HepG2 (cell line): Measurements from ENCODE around the gene TBC1D14. TPM values are rescaled to one million over a fixed set of nuclear protein-coding genes. Genes with fewer than 3 reads are reported as not detected.

Experiments
- ATAC-seq: fragments of 200-7000 bp; cut with Tn5 transposase; 3 replicates; pipeline ENCODE4 v1.9.1; 2020; ENCODE audit warnings: mild to moderate bottlenecking, moderate library complexity
- BruUV-seq: library from RNA; stranded (reverse); fragments of 400-500 nt; replicated peaks from 2 replicates; lab custom pipeline; 2021; lab: Mats Ljungman, UMichigan
- CTCF ChIA-PET: fragments of 300-600 bp; formaldehyde crosslinking; extraction: SDS; loops from one replicate; lab custom pipeline; 2021; ENCODE audit warnings: low total read pairs, inconsistent platforms, low intra/inter-chr PET ratio; lab: Yijun Ruan, JAX
- POLR2A ChIA-PET: fragments of 350-600 bp; sonication (Branson Sonifier 250); formaldehyde crosslinking; loops from one replicate; lab custom pipeline; 2020; ENCODE audit warnings: antibody characterized with exemption, inconsistent platforms; lab: Yijun Ruan, JAX
- DNase-seq: peaks from one replicate; pipeline ENCODE4 v3.0.0-alpha.2; 2015; ENCODE audit warnings: low spot score
- FAIRE-seq: peaks from 3 replicates; lab custom pipeline; 2011; peaks lifted over from hg19 to GRCh38; lab: Jason Lieb, UNC
- H2AFZ ChIP-seq: one replicate; pipeline ENCODE4 v1.6.1; 2011; ENCODE audit warnings: low read length, inconsistent platforms
- H3K27ac ChIP-seq: fragments of 300-600 bp; 3 replicates; pipeline ENCODE4 v1.8.0; 2011; ENCODE audit warnings: mixed run types, mild to moderate bottlenecking, mixed read lengths, low read length, inconsistent platforms; ENCODE audit not compliant: insufficient read depth; ENCODE audit errors: extremely low read length
- H3K27me3 ChIP-seq, 2 experiments: fragments of 200-600 bp in 1 of 2; 2 replicates in 1 of 2; 3 replicates in 1 of 2; pipeline versions ENCODE4 v1.6.0 to v1.8.0; 2011; ENCODE audit warnings: low read length in 2 of 2, mild to moderate bottlenecking in 2 of 2, moderate library complexity in 2 of 2, inconsistent platforms in 1 of 2; ENCODE audit not compliant: insufficient read depth in 2 of 2, control insufficient read depth in 1 of 2
- H3K36me3 ChIP-seq, 2 experiments: fragments of 200-600 bp in 1 of 2; replicated peaks in 1 of 2; 2 replicates in 1 of 2; 3 replicates in 1 of 2; pipeline versions ENCODE4 v1.5.1 to v1.8.0; 2011; ENCODE audit warnings: low read length in 2 of 2, inconsistent platforms in 1 of 2; ENCODE audit not compliant: insufficient read depth in 2 of 2, control insufficient read depth in 1 of 2
- H3K4me1 ChIP-seq: 2 replicates; pipeline ENCODE4 v1.5.1; 2012; ENCODE audit warnings: low read length, inconsistent platforms; ENCODE audit not compliant: insufficient read depth
- H3K4me2 ChIP-seq: 2 replicates; pipeline ENCODE4 v1.6.0; 2011; ENCODE audit warnings: low read depth, low read length, inconsistent platforms
- H3K4me3 ChIP-seq, 3 experiments: fragments of 200-600 bp in 1 of 3; sonication (generic), shearing (Covaris generic) in 1 of 3; replicated peaks in 1 of 3; 2 replicates each; pipeline ENCODE4 v1.5.1; 2011 to 2016; ENCODE audit warnings: low read length in 3 of 3, inconsistent platforms in 2 of 3, low read depth in 2 of 3, mild to moderate bottlenecking in 2 of 3, control low read depth in 1 of 3, mixed read lengths in 1 of 3; ENCODE audit not compliant: insufficient read depth in 1 of 3
- H3K79me2 ChIP-seq: one replicate; pipeline ENCODE4 v1.6.1; 2011; ENCODE audit warnings: low read length, inconsistent platforms; ENCODE audit not compliant: insufficient read depth
- H3K9ac ChIP-seq: 2 replicates; pipeline ENCODE4 v1.6.0; 2011; ENCODE audit warnings: mild to moderate bottlenecking, low read depth, low read length, inconsistent platforms; ENCODE audit not compliant: insufficient read depth
- H3K9me3 ChIP-seq: 2 replicates; pipeline ENCODE4 v1.5.1; 2012; ENCODE audit warnings: mild to moderate bottlenecking, low read length
- H4K20me1 ChIP-seq: 2 replicates; pipeline ENCODE4 v1.6.0; 2011; ENCODE audit warnings: inconsistent platforms, mild to moderate bottlenecking, low read length, moderate library complexity; ENCODE audit not compliant: insufficient read depth
- CREM ChIP-seq, 2 experiments: sonication (generic) in 1 of 2; formaldehyde crosslinking in 1 of 2; IDR thresholded peaks; 2 replicates each; pipeline versions ENCODE4 v1.4.0 to v1.6.1; 2016 to 2020; ENCODE audit warnings: antibody characterized with exemption in 1 of 2, mild to moderate bottlenecking in 1 of 2, missing genetic modification reagents in 1 of 2
- HNRNPL ChIP-seq: fragments of 200-400 bp; formaldehyde crosslinking; IDR thresholded peaks from 2 replicates; pipeline ENCODE4 v1.6.1; 2017; ENCODE audit warnings: mild to moderate bottlenecking, low read depth, low read length
- U2AF1 ChIP-seq: fragments of 200-400 bp; formaldehyde crosslinking; optimal IDR thresholded peaks from 2 replicates; pipeline ENCODE3; 2017; ENCODE audit warnings: mild to moderate bottlenecking, low read depth, low read length
- ZEB1 ChIP-seq: IDR thresholded peaks from 2 replicates; pipeline ENCODE4 v1.6.1; 2012; ENCODE audit warnings: mild to moderate bottlenecking, low read depth, inconsistent platforms; ENCODE audit not compliant: insufficient replicate concordance
- ZFX ChIP-seq: sonication (generic); formaldehyde crosslinking; IDR thresholded peaks from 2 replicates; pipeline ENCODE4 v1.4.0; 2020; ENCODE audit warnings: mild to moderate bottlenecking, low read depth, missing genetic modification reagents, moderate library complexity
- ZNF766 ChIP-seq: sonication (generic); formaldehyde crosslinking; IDR thresholded peaks from 2 replicates; pipeline ENCODE4 v1.5.0; 2020; ENCODE audit warnings: missing genetic modification reagents, borderline replicate concordance
- WGBS: methylation state at CpG from one replicate; pipeline ENCODE4 v1.1.6; 2017; ENCODE audit warnings: low lambda C conversion rate; 5-methylcytosine and 5-hydroxymethylcytosine counted together
- in situ Hi-C: cut with HindIII; loops from 2 replicates; pipeline ENCODE4 v1.10.0; 2017; ENCODE audit warnings: low pct_unique_long_range_greater_than_20kb; ENCODE audit not compliant: extremely low pct_ligation_motif_present
- intact Hi-C: fragments of 100-400 bp; cut with micrococcal nuclease; formaldehyde crosslinking; loops from one replicate; pipeline ENCODE4 v1.10.0; 2022; ENCODE audit not compliant: unreplicated experiment
- polyA plus RNA-seq, 8 experiments: library from polyadenylated mRNA; depleted of rRNA in 3 of 8; stranded (reverse) in 7 of 8; unstranded in 1 of 8; fragments of >200 nt; fragmentation: Illumina TruSeq in 4 of 8; extraction: Trizol in 4 of 8; gene quantifications; 2 replicates each; pipeline versions ENCODE4 v1.2.1 to v1.2.3, GENCODE V29; 2011 to 2016; ENCODE audit warnings: low read depth in 4 of 8, missing spikeins in 1 of 8, mixed read lengths in 1 of 8; ENCODE audit not compliant: insufficient read depth in 1 of 8
- total RNA-seq, 5 experiments: library from RNA; depleted of rRNA; stranded (reverse); fragments of >200 nt; fragmentation: Illumina TruSeq; extraction: Trizol; gene quantifications; 2 replicates each; pipeline ENCODE4 v1.2.3, GENCODE V29; 2016; ENCODE audit warnings: low read depth in 1 of 5
- TF ChIP-seq, protein P1 (sequence below): sonication (generic); formaldehyde crosslinking; IDR thresholded peaks from 2 replicates; pipeline ENCODE4 v1.5.0; 2020; ENCODE audit warnings: missing genetic modification reagents, mild to moderate bottlenecking, borderline replicate concordance
- TF ChIP-seq, protein P2 (sequence below): sonication (generic); formaldehyde crosslinking; IDR thresholded peaks from 2 replicates; pipeline ENCODE4 v1.5.0; 2020; ENCODE audit warnings: missing genetic modification reagents
- TF ChIP-seq, protein P3 (sequence below), 2 experiments: fragments of 450-650 bp in 1 of 2; sonication (generic) in 1 of 2; formaldehyde crosslinking; IDR thresholded peaks; 2 replicates each; pipeline versions ENCODE4 v1.5.0 to v1.8.0; 2020 to 2022; ENCODE audit warnings: mild to moderate bottlenecking in 1 of 2, missing genetic modification reagents in 1 of 2
- TF ChIP-seq, protein P4 (sequence below): sonication (generic); formaldehyde crosslinking; IDR thresholded peaks from 2 replicates; pipeline ENCODE4 v1.4.0; 2020; ENCODE audit warnings: missing genetic modification reagents, borderline replicate concordance

TBC1D14 gene
- total and polyA plus RNA-seq, 2 of the 13 experiments (the other 11 are each of a cell fraction or from before 2014, with no cell fraction given): 29.5 to 46.5 TPM

DNA sequence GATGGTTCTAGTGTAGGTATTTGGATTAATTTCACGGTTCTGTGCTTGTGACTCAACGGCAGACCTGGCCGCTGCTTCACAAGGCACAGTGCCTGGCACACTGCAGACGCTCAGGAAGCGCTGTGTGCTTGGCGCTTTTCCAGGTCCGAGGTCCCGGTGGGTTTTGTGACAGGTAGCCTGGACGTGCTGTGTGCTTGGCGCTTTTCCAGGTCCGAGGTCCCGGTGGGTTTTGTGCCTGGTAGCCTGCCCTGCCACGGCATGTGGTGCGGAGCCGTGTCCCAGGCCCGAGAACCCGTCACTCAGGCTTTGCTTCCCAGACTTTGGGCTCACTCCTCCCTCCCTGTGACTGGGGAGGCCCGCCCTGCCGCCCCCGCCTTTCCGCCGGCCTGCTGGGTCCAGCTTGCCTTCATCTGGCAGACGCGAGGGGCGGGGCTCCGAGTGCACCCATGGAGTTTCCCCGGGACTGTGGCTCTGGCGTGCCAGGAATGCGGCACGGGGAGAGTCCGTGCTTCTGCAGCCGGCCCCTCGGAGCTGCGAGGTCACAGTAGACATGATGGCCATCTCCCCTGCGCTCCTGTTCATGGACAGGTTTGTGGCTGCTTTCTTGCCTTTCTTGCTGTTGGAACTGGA, 44.2 kb downstream of the TBC1D14 start (continued):
- TF ChIP-seq, protein P1, sequence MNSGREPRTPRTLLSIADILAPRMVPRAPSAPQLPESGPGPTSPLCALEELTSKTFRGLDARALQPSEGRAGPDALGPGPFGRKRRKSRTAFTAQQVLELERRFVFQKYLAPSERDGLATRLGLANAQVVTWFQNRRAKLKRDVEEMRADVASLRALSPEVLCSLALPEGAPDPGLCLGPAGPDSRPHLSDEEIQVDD (CRISPR knock-in tag): no peak
- no peak for TF ChIP-seq ZEB1

DNA sequence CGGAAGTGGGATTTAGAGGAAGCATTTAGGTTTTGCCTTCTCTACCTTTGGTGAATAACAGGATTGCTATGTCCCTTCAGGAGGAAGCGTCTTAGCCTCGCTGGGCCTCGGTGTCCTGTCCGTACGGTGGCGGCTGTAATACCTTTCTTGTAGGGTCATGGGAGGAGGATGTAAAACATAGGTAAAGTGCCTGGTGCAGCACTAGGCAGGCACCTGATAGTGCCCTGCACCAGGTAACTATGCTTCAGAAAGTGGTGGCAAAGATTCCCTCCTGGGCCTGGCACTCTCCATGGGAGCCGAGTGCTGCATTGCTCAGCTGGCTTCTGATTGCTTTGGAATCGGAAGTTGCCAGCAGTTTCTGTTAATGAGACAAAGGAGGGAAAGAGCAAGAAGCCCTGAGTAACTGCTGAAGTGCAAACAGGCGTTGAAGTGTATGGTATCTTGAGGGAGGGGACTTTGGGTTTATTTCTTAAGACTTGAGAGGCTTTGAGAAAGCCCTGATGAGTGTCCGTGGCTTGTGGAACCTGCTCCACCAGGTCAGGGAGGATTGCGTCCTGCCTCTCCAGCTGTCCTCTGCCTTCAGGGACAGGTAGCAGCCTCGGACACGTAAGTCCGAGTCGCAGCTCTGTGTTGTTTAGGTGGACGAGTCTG, 45.8 kb downstream of the TBC1D14 start:
- in situ Hi-C loops (no loop called here), intact Hi-C loops (no loop called here)
- H3K79me2 ChIP-seq: peaks cover 83% of the 10 kb centered on the region
- no peak overlapping the region for H2AFZ ChIP-seq
- CTCF ChIA-PET: no interaction called here
- no peak overlapping the region for H3K9ac ChIP-seq
- no peaks in the 10 kb centered on the region; the same call in 1 of the 2 replicates for H4K20me1 ChIP-seq
- peaks cover 0 to 3% of the 10 kb centered on the region in 2 experiments; a peak in 3 of 5 replicates for H3K36me3 ChIP-seq
- DNase-seq (no peak), ATAC-seq (no peak), FAIRE-seq (no peak)
- BruUV-seq: no TSS peak
- peaks cover 23% of the 10 kb centered on the region for H3K4me1 ChIP-seq
- POLR2A ChIA-PET: no interaction called here
- no peak for TF ChIP-seq ZNF766
- no peak for TF ChIP-seq HNRNPL
- no peak for TF ChIP-seq ZFX (CRISPR knock-in tag)
- TF ChIP-seq U2AF1: no peak
- TF ChIP-seq, protein P2, sequence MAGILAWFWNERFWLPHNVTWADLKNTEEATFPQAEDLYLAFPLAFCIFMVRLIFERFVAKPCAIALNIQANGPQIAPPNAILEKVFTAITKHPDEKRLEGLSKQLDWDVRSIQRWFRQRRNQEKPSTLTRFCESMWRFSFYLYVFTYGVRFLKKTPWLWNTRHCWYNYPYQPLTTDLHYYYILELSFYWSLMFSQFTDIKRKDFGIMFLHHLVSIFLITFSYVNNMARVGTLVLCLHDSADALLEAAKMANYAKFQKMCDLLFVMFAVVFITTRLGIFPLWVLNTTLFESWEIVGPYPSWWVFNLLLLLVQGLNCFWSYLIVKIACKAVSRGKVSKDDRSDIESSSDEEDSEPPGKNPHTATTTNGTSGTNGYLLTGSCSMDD (CRISPR knock-in tag): no peak
- TF ChIP-seq CREM (IDR thresholded peaks at IDR 0.05): no peak
- TF ChIP-seq CREM (CRISPR knock-in tag; IDR thresholded peaks at IDR 0.05): no peak
- TF ChIP-seq, protein P3, sequence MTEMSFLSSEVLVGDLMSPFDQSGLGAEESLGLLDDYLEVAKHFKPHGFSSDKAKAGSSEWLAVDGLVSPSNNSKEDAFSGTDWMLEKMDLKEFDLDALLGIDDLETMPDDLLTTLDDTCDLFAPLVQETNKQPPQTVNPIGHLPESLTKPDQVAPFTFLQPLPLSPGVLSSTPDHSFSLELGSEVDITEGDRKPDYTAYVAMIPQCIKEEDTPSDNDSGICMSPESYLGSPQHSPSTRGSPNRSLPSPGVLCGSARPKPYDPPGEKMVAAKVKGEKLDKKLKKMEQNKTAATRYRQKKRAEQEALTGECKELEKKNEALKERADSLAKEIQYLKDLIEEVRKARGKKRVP (CRISPR knock-in tag; IDR thresholded peaks at IDR 0.05): no peak
- TF ChIP-seq, protein P4, sequence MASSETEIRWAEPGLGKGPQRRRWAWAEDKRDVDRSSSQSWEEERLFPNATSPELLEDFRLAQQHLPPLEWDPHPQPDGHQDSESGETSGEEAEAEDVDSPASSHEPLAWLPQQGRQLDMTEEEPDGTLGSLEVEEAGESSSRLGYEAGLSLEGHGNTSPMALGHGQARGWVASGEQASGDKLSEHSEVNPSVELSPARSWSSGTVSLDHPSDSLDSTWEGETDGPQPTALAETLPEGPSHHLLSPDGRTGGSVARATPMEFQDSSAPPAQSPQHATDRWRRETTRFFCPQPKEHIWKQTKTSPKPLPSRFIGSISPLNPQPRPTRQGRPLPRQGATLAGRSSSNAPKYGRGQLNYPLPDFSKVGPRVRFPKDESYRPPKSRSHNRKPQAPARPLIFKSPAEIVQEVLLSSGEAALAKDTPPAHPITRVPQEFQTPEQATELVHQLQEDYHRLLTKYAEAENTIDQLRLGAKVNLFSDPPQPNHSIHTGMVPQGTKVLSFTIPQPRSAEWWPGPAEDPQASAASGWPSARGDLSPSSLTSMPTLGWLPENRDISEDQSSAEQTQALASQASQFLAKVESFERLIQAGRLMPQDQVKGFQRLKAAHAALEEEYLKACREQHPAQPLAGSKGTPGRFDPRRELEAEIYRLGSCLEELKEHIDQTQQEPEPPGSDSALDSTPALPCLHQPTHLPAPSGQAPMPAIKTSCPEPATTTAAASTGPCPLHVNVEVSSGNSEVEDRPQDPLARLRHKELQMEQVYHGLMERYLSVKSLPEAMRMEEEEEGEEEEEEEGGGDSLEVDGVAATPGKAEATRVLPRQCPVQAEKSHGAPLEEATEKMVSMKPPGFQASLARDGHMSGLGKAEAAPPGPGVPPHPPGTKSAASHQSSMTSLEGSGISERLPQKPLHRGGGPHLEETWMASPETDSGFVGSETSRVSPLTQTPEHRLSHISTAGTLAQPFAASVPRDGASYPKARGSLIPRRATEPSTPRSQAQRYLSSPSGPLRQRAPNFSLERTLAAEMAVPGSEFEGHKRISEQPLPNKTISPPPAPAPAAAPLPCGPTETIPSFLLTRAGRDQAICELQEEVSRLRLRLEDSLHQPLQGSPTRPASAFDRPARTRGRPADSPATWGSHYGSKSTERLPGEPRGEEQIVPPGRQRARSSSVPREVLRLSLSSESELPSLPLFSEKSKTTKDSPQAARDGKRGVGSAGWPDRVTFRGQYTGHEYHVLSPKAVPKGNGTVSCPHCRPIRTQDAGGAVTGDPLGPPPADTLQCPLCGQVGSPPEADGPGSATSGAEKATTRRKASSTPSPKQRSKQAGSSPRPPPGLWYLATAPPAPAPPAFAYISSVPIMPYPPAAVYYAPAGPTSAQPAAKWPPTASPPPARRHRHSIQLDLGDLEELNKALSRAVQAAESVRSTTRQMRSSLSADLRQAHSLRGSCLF (CRISPR knock-in tag): no peak
- WGBS: 95% methylated on average over 17 of the region's 17 CpGs
- H3K4me2 ChIP-seq: no peak overlapping the region
- no peaks in the 10 kb centered on the region for H3K9me3 ChIP-seq
- no peak overlapping the region for H3K4me3 ChIP-seq
- no peak overlapping the region for H3K27ac ChIP-seq
- H3K27me3 ChIP-seq: no peaks in the 10 kb centered on the region
